ENCODE measurements around the gene CD209.
"Not testable (repeated sequence)": the region's sequence is repeated elsewhere in the genome, so short reads cannot be mapped to it uniquely, and the experiment has no call there.

CD209 gene

DNA sequence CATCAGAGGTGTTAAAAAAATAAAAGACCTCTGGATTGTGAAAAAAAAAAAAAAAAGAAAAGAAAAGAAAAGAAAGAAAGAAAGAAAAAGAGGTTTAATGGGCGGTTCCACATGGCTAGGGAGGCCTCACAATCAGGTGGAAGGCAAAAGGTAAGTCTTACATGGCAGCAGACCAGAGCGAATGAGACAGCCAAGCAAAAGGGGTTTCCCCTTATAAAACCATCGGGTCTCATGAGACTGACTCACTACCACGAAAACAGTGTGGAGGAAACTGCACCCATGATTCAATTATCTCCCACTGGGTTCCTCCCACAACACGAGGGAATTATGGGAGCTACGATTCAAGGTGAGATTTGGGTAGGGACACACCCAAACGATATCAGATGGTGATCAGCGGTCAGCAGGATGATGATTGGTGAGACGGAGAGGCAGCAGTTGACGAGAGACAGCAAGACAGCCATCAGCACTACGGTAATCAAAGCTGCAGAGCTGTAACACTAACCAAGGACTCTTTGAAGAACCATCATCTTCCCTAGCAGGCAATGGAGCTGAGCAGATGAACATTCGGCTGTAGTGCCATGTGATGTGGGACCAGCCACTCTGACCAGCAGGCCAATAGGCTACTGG is 3.9 kb upstream of the CD209 start:
- H3K4me3 Mint-ChIP-seq, result no peak overlapping the region
- peaks cover 15% of the 10 kb centered on the region for H3K9me3 Mint-ChIP-seq

DNA sequence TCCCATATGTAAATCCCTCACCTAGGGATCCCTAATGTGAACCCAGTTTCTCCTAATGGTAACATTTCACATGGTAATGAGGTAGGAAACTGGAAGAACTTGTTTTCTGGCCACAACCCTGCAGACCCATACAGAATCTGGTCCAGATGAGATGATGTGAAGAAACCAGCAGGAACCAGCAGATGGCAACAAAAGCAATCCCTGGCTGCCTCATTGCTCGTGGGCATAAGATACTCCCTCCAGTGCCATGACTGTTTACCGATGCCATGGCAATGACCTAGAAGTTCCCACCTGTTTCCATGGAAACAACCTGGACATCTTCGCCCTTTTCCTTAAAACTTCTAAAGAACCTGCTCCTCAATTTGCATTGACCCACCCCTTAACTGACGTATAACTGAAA is 1.4 kb upstream of the CD209 start:
- H3K27ac Mint-ChIP-seq, result no peak overlapping the region
- peaks cover 4% of the 10 kb centered on the region for H3K9me3 Mint-ChIP-seq
- peaks cover 4% of the 10 kb centered on the region for H3K36me3 Mint-ChIP-seq
- peaks cover 1% of the 10 kb centered on the region for H3K27me3 Mint-ChIP-seq
- H3K4me1 Mint-ChIP-seq, result peaks cover 27% of the 10 kb centered on the region
- H3K4me3 Mint-ChIP-seq, result no peak overlapping the region

More for the DNA sequence above, 3.9 kb upstream of the CD209 start:
- Mint-ChIP-seq H3K27me3 (peaks cover 1% of the 10 kb centered on the region), H3K27ac (peak overlapping the region; percentile 49), H3K36me3 (peaks cover 6% of the 10 kb centered on the region), H3K4me1 (peaks cover 35% of the 10 kb centered on the region)

- Mint-ChIP-seq H3K9me3 (peaks cover 4% of the 10 kb centered on the region), H3K36me3 (peaks cover 4% of the 10 kb centered on the region), H3K27ac (no peak overlapping the region), H3K27me3 (peaks cover 1% of the 10 kb centered on the region), H3K4me1 (peaks cover 24% of the 10 kb centered on the region), H3K4me3 (no peak overlapping the region)
Measured at GRCh38 chr19:7748171-7748570, 837 bp upstream of the CD209 start.

- H3K4me3 Mint-ChIP-seq, H3K9me3 Mint-ChIP-seq, H3K27ac Mint-ChIP-seq, H3K27me3 Mint-ChIP-seq, H3K36me3 Mint-ChIP-seq: not testable (repeated sequence)
- peaks cover 13% of the 10 kb centered on the region for H3K4me1 Mint-ChIP-seq
Measured at GRCh38 chr19:7746306-7746705, 1.0 kb downstream of the CD209 start.

DNA sequence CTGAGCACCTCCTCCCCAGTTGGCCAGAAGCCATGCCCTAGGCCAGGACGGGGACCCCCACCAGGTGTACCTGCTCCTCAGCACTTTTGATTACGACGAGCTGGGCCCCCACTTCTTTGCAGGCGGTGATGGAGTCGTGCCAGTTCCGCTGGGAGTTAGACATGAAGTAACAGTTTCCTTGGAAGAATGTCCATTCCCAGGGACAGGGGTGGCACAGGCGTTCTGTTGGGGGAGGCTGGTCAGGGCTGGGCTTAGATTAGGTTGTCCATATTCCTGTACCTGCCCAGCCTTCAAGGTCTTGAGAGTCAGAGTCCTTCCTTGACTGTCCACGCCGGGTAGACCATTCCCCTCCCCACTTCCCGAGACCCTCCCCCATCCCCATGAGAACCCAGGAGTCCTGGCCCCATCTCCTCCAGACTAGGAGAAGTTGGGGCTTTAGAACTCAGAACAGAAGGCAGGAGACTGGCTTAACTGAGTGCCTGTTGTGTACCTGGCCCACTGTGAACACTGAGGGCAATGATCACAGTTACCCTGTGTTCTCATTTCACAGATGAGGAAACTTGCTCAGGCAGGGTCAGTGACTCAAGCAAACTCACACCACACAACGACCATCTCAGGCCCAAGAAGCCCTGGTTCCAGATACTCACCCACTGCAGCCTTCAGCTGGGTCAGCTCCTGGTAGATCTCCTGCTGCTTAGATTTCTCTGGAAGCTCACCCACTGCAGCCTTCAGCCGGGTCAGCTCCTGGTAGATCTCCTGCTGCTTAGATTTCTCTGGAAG is 2.3 kb downstream of the CD209 start:
- H3K4me1 Mint-ChIP-seq, result peaks cover under 1% of the 10 kb centered on the region
- H3K27me3 Mint-ChIP-seq, result peaks cover 5% of the 10 kb centered on the region
- peaks cover 4% of the 10 kb centered on the region for H3K9me3 Mint-ChIP-seq
- H3K36me3 Mint-ChIP-seq, result peaks cover 1% of the 10 kb centered on the region
- H3K27ac Mint-ChIP-seq, result no peak overlapping the region
- H3K4me3 Mint-ChIP-seq, result no peak overlapping the region

GRCh38 chr19:7744199-7744786 is 3.0 kb downstream of the CD209 start:
- no peak overlapping the region for H3K4me3 Mint-ChIP-seq
- H3K9me3 Mint-ChIP-seq, result peaks cover 4% of the 10 kb centered on the region
- H3K27ac Mint-ChIP-seq, result no peak overlapping the region
- H3K27me3 Mint-ChIP-seq, result peaks cover 5% of the 10 kb centered on the region
- no peaks in the 10 kb centered on the region for H3K4me1 Mint-ChIP-seq
- H3K36me3 Mint-ChIP-seq, result peaks cover 1% of the 10 kb centered on the region

- no peak overlapping the region for H3K4me3 Mint-ChIP-seq
- peaks cover 4% of the 10 kb centered on the region for H3K9me3 Mint-ChIP-seq
- no peaks in the 10 kb centered on the region for H3K4me1 Mint-ChIP-seq
- H3K36me3 Mint-ChIP-seq, result peaks cover 1% of the 10 kb centered on the region
- H3K27ac Mint-ChIP-seq, result no peak overlapping the region
- H3K27me3 Mint-ChIP-seq, result peaks cover 5% of the 10 kb centered on the region
Measured at GRCh38 chr19:7743425-7743841, 3.9 kb downstream of the CD209 start.

DNA sequence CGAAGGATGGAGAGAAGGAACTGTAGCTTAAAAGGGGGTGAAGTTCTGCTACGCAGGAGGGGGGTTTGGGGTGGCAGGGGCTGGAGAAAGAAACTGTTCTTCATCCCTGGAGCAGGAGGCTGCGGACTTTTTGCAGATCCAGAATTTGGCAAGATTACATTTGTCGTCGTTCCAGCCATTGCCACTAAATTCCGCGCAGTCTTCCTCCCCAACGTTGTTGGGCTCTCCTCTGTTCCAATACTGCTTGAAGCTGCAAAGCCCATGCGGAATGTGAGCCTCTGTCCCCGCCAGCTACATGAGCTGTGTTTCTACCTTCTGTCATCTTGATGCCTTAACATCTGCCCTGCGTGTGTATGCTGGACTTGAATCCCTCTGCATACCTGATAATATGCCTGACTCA is 4.3 kb downstream of the CD209 start:
- peaks cover 1% of the 10 kb centered on the region for H3K9me3 Mint-ChIP-seq
- H3K36me3 Mint-ChIP-seq, result peaks cover 1% of the 10 kb centered on the region
- no peak overlapping the region for H3K27ac Mint-ChIP-seq
- no peak overlapping the region for H3K4me3 Mint-ChIP-seq
- peaks cover 5% of the 10 kb centered on the region for H3K27me3 Mint-ChIP-seq
- peaks cover 2% of the 10 kb centered on the region for H3K4me1 Mint-ChIP-seq

- H3K27ac Mint-ChIP-seq, result no peak overlapping the region
- no peaks in the 10 kb centered on the region for H3K9me3 Mint-ChIP-seq
- peaks cover 3% of the 10 kb centered on the region for H3K27me3 Mint-ChIP-seq
- peaks cover 4% of the 10 kb centered on the region for H3K4me1 Mint-ChIP-seq
- no peaks in the 10 kb centered on the region for H3K36me3 Mint-ChIP-seq
- no peak overlapping the region for H3K4me3 Mint-ChIP-seq
Measured at GRCh38 chr19:7742575-7742974, 4.8 kb downstream of the CD209 start.

- Mint-ChIP-seq H3K4me1 (peaks cover 4% of the 10 kb centered on the region), H3K27me3 (peaks cover 3% of the 10 kb centered on the region), H3K4me3 (no peak overlapping the region), H3K27ac (peak overlapping the region; percentile 73), H3K36me3 (no peaks in the 10 kb centered on the region), H3K9me3 (no peaks in the 10 kb centered on the region)
Measured at GRCh38 chr19:7740682-7741054, 6.7 kb downstream of the CD209 start.

GRCh38 chr19:7739801-7740681 is 7.3 kb downstream of the CD209 start:
- no peak overlapping the region for H3K27ac Mint-ChIP-seq
- H3K4me3 Mint-ChIP-seq, result no peak overlapping the region
- no peaks in the 10 kb centered on the region for H3K36me3 Mint-ChIP-seq
- H3K27me3 Mint-ChIP-seq, result peaks cover 3% of the 10 kb centered on the region
- H3K4me1 Mint-ChIP-seq, result peaks cover 4% of the 10 kb centered on the region
- H3K9me3 Mint-ChIP-seq, result no peaks in the 10 kb centered on the region

GRCh38 chr19:7739211-7739755 is 8.1 kb downstream of the CD209 start:
- no peaks in the 10 kb centered on the region for H3K36me3 Mint-ChIP-seq
- H3K27me3 Mint-ChIP-seq, result peaks cover 3% of the 10 kb centered on the region
- H3K27ac Mint-ChIP-seq, result no peak overlapping the region
- no peaks in the 10 kb centered on the region for H3K9me3 Mint-ChIP-seq
- peaks cover 4% of the 10 kb centered on the region for H3K4me1 Mint-ChIP-seq
- no peak overlapping the region for H3K4me3 Mint-ChIP-seq

GRCh38 chr19:7738023-7738422 is 9.3 kb downstream of the CD209 start:
- Mint-ChIP-seq H3K36me3 (no peaks in the 10 kb centered on the region), H3K9me3 (no peaks in the 10 kb centered on the region), H3K27me3 (peaks cover 3% of the 10 kb centered on the region), H3K4me1 (peaks cover 4% of the 10 kb centered on the region), H3K4me3 (no peak overlapping the region), H3K27ac (peak overlapping the region; percentile 37)

GRCh38 chr19:7737215-7737614 is 10.1 kb downstream of the CD209 start:
- H3K9me3 Mint-ChIP-seq, result no peaks in the 10 kb centered on the region
- H3K4me3 Mint-ChIP-seq, result no peak overlapping the region
- H3K27me3 Mint-ChIP-seq, result peaks cover 3% of the 10 kb centered on the region
- no peaks in the 10 kb centered on the region for H3K36me3 Mint-ChIP-seq
- H3K27ac Mint-ChIP-seq, result no peak overlapping the region
- H3K4me1 Mint-ChIP-seq, result peaks cover 4% of the 10 kb centered on the region

DNA sequence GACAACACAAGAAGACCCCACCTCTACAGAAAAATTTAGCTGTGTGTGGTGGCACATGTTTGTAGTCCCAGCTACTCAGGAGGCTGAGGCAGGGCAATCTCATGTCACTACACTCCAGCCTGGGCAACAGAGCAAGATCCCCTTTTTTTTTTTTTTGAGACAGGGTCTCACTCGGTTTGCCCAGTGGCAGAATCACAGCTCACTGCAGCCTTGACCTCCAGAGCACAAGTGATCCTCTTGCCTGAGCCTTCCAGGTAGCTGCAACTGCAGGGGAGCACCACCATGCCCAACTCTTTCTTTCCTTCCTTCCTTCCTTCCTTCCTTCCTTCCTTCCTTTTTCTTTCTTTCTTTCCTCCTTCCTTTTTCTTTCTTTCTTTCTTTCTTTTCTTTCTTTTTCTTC is 11.2 kb downstream of the CD209 start:
- peak overlapping the region; percentile 33 for H3K27ac Mint-ChIP-seq
- no peaks in the 10 kb centered on the region for H3K9me3 Mint-ChIP-seq
- H3K36me3 Mint-ChIP-seq, result no peaks in the 10 kb centered on the region
- peaks cover 4% of the 10 kb centered on the region for H3K27me3 Mint-ChIP-seq
- H3K4me3 Mint-ChIP-seq, result no peak overlapping the region
- H3K4me1 Mint-ChIP-seq, result peaks cover 4% of the 10 kb centered on the region

Data from activated naive CD4-positive, alpha-beta T cell treated with anti-CD3 and anti-CD28 coated beads, Interleukin-2, amount 50 U/mL, for 24 hours (primary cell).